BLaER1 (cell line): ENCODE measurements around the gene SLC2A2.

Experiments used
- H3K27ac ChIP-seq: shearing (Covaris generic); formaldehyde crosslinking; 2 replicates; pipeline ENCODE4 v1.8.1; 2022
- H3K27me3 ChIP-seq: shearing (Covaris generic); formaldehyde crosslinking; 2 replicates; pipeline ENCODE4 v1.8.1; 2022
- H3K36me3 ChIP-seq: shearing (Covaris generic); formaldehyde crosslinking; 2 replicates; pipeline ENCODE4 v1.8.1; 2022
- H3K4me1 ChIP-seq: shearing (Covaris generic); formaldehyde crosslinking; 2 replicates; pipeline ENCODE4 v1.8.1; 2022
- H3K4me2 ChIP-seq: shearing (Covaris generic); formaldehyde crosslinking; 2 replicates; pipeline ENCODE4 v1.8.1; 2022
- H3K4me3 ChIP-seq: shearing (Covaris generic); formaldehyde crosslinking; 2 replicates; pipeline ENCODE4 v1.8.1; 2022
- H3K9ac ChIP-seq: shearing (Covaris generic); formaldehyde crosslinking; 2 replicates; pipeline ENCODE4 v1.8.1; 2022
- H3K9me3 ChIP-seq: shearing (Covaris generic); formaldehyde crosslinking; 2 replicates; pipeline ENCODE4 v1.8.1; 2022
- H4K20me1 ChIP-seq: shearing (Covaris generic); formaldehyde crosslinking; 2 replicates; pipeline ENCODE4 v1.8.1; 2022
- Cebpa-rat ChIP-seq: shearing (Covaris generic); IDR thresholded peaks from 2 replicates; pipeline ENCODE4 v1.8.1; 2022

The SLC2A2 gene

GRCh38 chr3:171038342-171038741 is 11.8 kb upstream of the SLC2A2 start:
- Histone ChIP-seq H4K20me1 (no peaks in the 10 kb centered on the region), H3K27ac (no peak overlapping the region), H3K9me3 (no peaks in the 10 kb centered on the region), H3K9ac (no peak overlapping the region), H3K4me1 (no peaks in the 10 kb centered on the region), H3K4me2 (no peak overlapping the region), H3K27me3 (no peaks in the 10 kb centered on the region), H3K4me3 (no peak overlapping the region), H3K36me3 (no peaks in the 10 kb centered on the region)
- no peak for TF ChIP-seq Cebpa-rat

GRCh38 chr3:171028779-171029232 is 2.3 kb upstream of the SLC2A2 start:
- Histone ChIP-seq H3K9me3 (peaks cover 6% of the 10 kb centered on the region; the same call in 1 of the 2 replicates), H4K20me1 (no peaks in the 10 kb centered on the region), H3K4me3 (no peak overlapping the region), H3K9ac (no peak overlapping the region), H3K27me3 (peaks cover 17% of the 10 kb centered on the region), H3K27ac (no peak overlapping the region), H3K4me1 (no peaks in the 10 kb centered on the region), H3K36me3 (no peaks in the 10 kb centered on the region), H3K4me2 (no peak overlapping the region)
- no peak for TF ChIP-seq Cebpa-rat

GRCh38 chr3:171028025-171028778 is 1.7 kb upstream of the SLC2A2 start:
- Histone ChIP-seq H3K27me3 (peaks cover 17% of the 10 kb centered on the region), H3K9ac (no peak overlapping the region), H3K27ac (no peak overlapping the region), H3K9me3 (peaks cover 6% of the 10 kb centered on the region; the same call in 1 of the 2 replicates), H3K4me2 (no peak overlapping the region), H3K36me3 (no peaks in the 10 kb centered on the region), H3K4me3 (no peak overlapping the region), H3K4me1 (no peaks in the 10 kb centered on the region), H4K20me1 (no peaks in the 10 kb centered on the region)
- TF ChIP-seq Cebpa-rat, result no peak

GRCh38 chr3:171023566-171023965 is 3.0 kb downstream of the SLC2A2 start:
- Histone ChIP-seq H3K27me3 (peaks cover 12% of the 10 kb centered on the region), H3K4me1 (no peaks in the 10 kb centered on the region)

GRCh38 chr3:171021377-171021776 is 5.1 kb downstream of the SLC2A2 start:
- Histone ChIP-seq H3K4me2 (no peak overlapping the region), H3K36me3 (no peaks in the 10 kb centered on the region), H3K27me3 (no peaks in the 10 kb centered on the region), H3K4me3 (no peak overlapping the region), H4K20me1 (no peaks in the 10 kb centered on the region), H3K9me3 (no peaks in the 10 kb centered on the region), H3K4me1 (no peaks in the 10 kb centered on the region), H3K9ac (no peak overlapping the region), H3K27ac (no peak overlapping the region)
- no peak for TF ChIP-seq Cebpa-rat

More at GRCh38 chr3:171023566-171023965, 3.0 kb downstream of the SLC2A2 start:
- Histone ChIP-seq H3K9me3 (peaks cover 6% of the 10 kb centered on the region; the same call in 1 of the 2 replicates), H3K4me3 (no peak overlapping the region), H3K9ac (no peak overlapping the region), H3K36me3 (no peaks in the 10 kb centered on the region), H3K27ac (no peak overlapping the region), H4K20me1 (no peaks in the 10 kb centered on the region), H3K4me2 (no peak overlapping the region)
- no peak for TF ChIP-seq Cebpa-rat

GRCh38 chr3:171018156-171018935 is 8.2 kb downstream of the SLC2A2 start:
- Histone ChIP-seq H3K4me1 (no peaks in the 10 kb centered on the region), H3K9me3 (no peaks in the 10 kb centered on the region), H3K9ac (no peak overlapping the region), H3K27ac (no peak overlapping the region), H3K27me3 (no peaks in the 10 kb centered on the region), H4K20me1 (no peaks in the 10 kb centered on the region), H3K4me2 (no peak overlapping the region), H3K4me3 (no peak overlapping the region), H3K36me3 (no peaks in the 10 kb centered on the region)
- no peak for TF ChIP-seq Cebpa-rat

- H3K4me1 ChIP-seq, result no peaks in the 10 kb centered on the region
- H4K20me1 ChIP-seq, result no peaks in the 10 kb centered on the region
- H3K27ac ChIP-seq, result no peak overlapping the region
- no peak overlapping the region for H3K4me3 ChIP-seq
- no peaks in the 10 kb centered on the region for H3K27me3 ChIP-seq
- H3K36me3 ChIP-seq, result no peaks in the 10 kb centered on the region
- H3K4me2 ChIP-seq, result no peak overlapping the region
- H3K9me3 ChIP-seq, result no peaks in the 10 kb centered on the region
- no peak overlapping the region for H3K9ac ChIP-seq
- TF ChIP-seq Cebpa-rat, result no peak
Measured at GRCh38 chr3:171013822-171014748, 12.4 kb downstream of the SLC2A2 start.

- no peaks in the 10 kb centered on the region for H3K27me3 ChIP-seq
- no peak overlapping the region for H3K27ac ChIP-seq
- H3K9me3 ChIP-seq, result no peaks in the 10 kb centered on the region
- no peak overlapping the region for H3K4me2 ChIP-seq
- no peaks in the 10 kb centered on the region for H4K20me1 ChIP-seq
- H3K36me3 ChIP-seq, result no peaks in the 10 kb centered on the region
- H3K4me1 ChIP-seq, result no peaks in the 10 kb centered on the region
- no peak overlapping the region for H3K4me3 ChIP-seq
- TF ChIP-seq Cebpa-rat, result no peak
- H3K9ac ChIP-seq, result no peak overlapping the region
Measured at GRCh38 chr3:171011873-171012336, 14.6 kb downstream of the SLC2A2 start.

- Histone ChIP-seq H3K27ac (no peak overlapping the region), H3K9ac (no peak overlapping the region), H3K4me1 (no peaks in the 10 kb centered on the region), H3K9me3 (no peaks in the 10 kb centered on the region), H3K4me2 (no peak overlapping the region), H3K36me3 (no peaks in the 10 kb centered on the region), H3K4me3 (no peak overlapping the region), H3K27me3 (no peaks in the 10 kb centered on the region), H4K20me1 (no peaks in the 10 kb centered on the region)
- TF ChIP-seq Cebpa-rat, result no peak
Measured at GRCh38 chr3:171011109-171011872, 15.2 kb downstream of the SLC2A2 start.
